Neuronal stem cell (in vitro differentiated cells): ENCODE results near the gene ITGA8.

Source experiments
- DNase-seq: peaks from one replicate; pipeline ENCODE4 v3.0.0-alpha.2; 2013; ENCODE audit warnings: low spot score
- H2AFZ ChIP-seq: one replicate; pipeline ENCODE4 v1.6.1; 2013; ENCODE audit warnings: mild to moderate bottlenecking, low read length, inconsistent platforms
- H2AK5ac ChIP-seq: 2 replicates; pipeline ENCODE4 v1.6.1; 2013; ENCODE audit warnings: low read depth, mild to moderate bottlenecking, inconsistent platforms, low read length, moderate library complexity, mixed read lengths
- H2BK120ac ChIP-seq: 2 replicates; pipeline ENCODE4 v1.6.1; 2013; ENCODE audit warnings: low read depth, mild to moderate bottlenecking, inconsistent platforms, low read length, moderate library complexity, mixed read lengths
- H2BK12ac ChIP-seq: one replicate; pipeline ENCODE4 v1.6.1; 2013; ENCODE audit warnings: low read length, inconsistent platforms
- H2BK15ac ChIP-seq: 2 replicates; pipeline ENCODE4 v1.6.1; 2013; ENCODE audit warnings: mild to moderate bottlenecking, low read length, inconsistent platforms, mixed read lengths
- H2BK5ac ChIP-seq: one replicate; pipeline ENCODE4 v1.6.1; 2013; ENCODE audit warnings: inconsistent platforms, mild to moderate bottlenecking, low read length, moderate library complexity
- H3K14ac ChIP-seq: one replicate; pipeline ENCODE4 v1.6.1; 2013; ENCODE audit warnings: low read length, inconsistent platforms
- H3K18ac ChIP-seq: 2 replicates; pipeline ENCODE4 v1.6.1; 2013; ENCODE audit warnings: low read length, inconsistent platforms
- H3K23ac ChIP-seq: 2 replicates; pipeline ENCODE4 v1.6.1; 2013; ENCODE audit warnings: low read depth, mild to moderate bottlenecking, mixed read lengths, low read length, inconsistent platforms; ENCODE audit not compliant: poor library complexity
- H3K27ac ChIP-seq: replicated peaks from 3 replicates; pipeline ENCODE4 v1.5.1; 2013; ENCODE audit warnings: low read length, inconsistent platforms
- H3K27me3 ChIP-seq, 3 experiments: 2 replicates each; pipeline ENCODE4 v1.6.1; 2013; ENCODE audit warnings: low read length in 3 of 3, mild to moderate bottlenecking in 2 of 3, inconsistent platforms in 1 of 3, low read depth in 1 of 3, mixed read lengths in 1 of 3, moderate library complexity in 1 of 3; ENCODE audit not compliant: control insufficient read depth in 3 of 3, insufficient read depth in 3 of 3
- H3K36me3 ChIP-seq, 2 donors: replicated peaks in 1 of 2; 2 replicates each; pipeline ENCODE4 v1.6.1; 2013; ENCODE audit warnings: low read length in 2 of 2; ENCODE audit not compliant: control insufficient read depth in 2 of 2, insufficient read depth in 2 of 2
- H3K4ac ChIP-seq: 2 replicates; pipeline ENCODE4 v1.6.1; 2013; ENCODE audit warnings: inconsistent platforms, mild to moderate bottlenecking, low read length, moderate library complexity
- H3K4me1 ChIP-seq, 2 donors: 1 replicate in 1 of 2; 2 replicates in 1 of 2; pipeline ENCODE4 v1.6.1; 2013; ENCODE audit warnings: low read length in 2 of 2, low read depth in 1 of 2; ENCODE audit not compliant: control insufficient read depth in 2 of 2, insufficient read depth in 1 of 2
- H3K4me2 ChIP-seq: one replicate; pipeline ENCODE4 v1.6.1; 2013; ENCODE audit warnings: mild to moderate bottlenecking, low read length, inconsistent platforms; ENCODE audit not compliant: insufficient read depth, poor library complexity, severe bottlenecking
- H3K4me3 ChIP-seq, 2 donors: 2 replicates each; pipeline ENCODE4 v1.5.1; 2013; ENCODE audit warnings: low read length in 2 of 2, mild to moderate bottlenecking in 2 of 2, inconsistent platforms in 1 of 2, moderate library complexity in 1 of 2
- H3K79me1 ChIP-seq: one replicate; pipeline ENCODE4 v1.6.1; 2013; ENCODE audit warnings: low read depth, mild to moderate bottlenecking, inconsistent platforms, low read length, moderate library complexity
- H3K9ac ChIP-seq: one replicate; pipeline ENCODE4 v1.6.1; 2013; ENCODE audit warnings: mild to moderate bottlenecking, low read depth, low read length, inconsistent platforms; ENCODE audit not compliant: poor library complexity
- H3K9me3 ChIP-seq, 2 donors: replicated peaks in 1 of 2; 2 replicates each; pipeline versions ENCODE3 to v1.6.1; 2013; ENCODE audit warnings: low read length in 2 of 2, mild to moderate bottlenecking in 2 of 2, inconsistent platforms in 1 of 2, low read depth in 1 of 2, mixed read lengths in 1 of 2, moderate library complexity in 1 of 2; ENCODE audit not compliant: control insufficient read depth in 2 of 2, insufficient read depth in 1 of 2
- H4K8ac ChIP-seq: one replicate; pipeline ENCODE4 v1.6.1; 2013; ENCODE audit warnings: low read depth, mild to moderate bottlenecking, inconsistent platforms, low read length, moderate library complexity
- H4K91ac ChIP-seq: one replicate; pipeline ENCODE4 v1.6.1; 2013; ENCODE audit warnings: low read length, low read depth, mild to moderate bottlenecking, inconsistent platforms; ENCODE audit not compliant: poor library complexity
- WGBS, 2 donors: extraction: QIAGEN DNeasy Blood & Tissue Kit; methylation state at CpG; one replicate each; pipeline ENCODE4 v1.1.7; 2013; ENCODE audit warnings: missing lambda C conversion rate in 2 of 2, mixed read lengths in 1 of 2; ENCODE audit not compliant: insufficient read length in 2 of 2, insufficient replicate concordance in 1 of 2; ENCODE audit errors: extremely low coverage in 2 of 2; 5-methylcytosine and 5-hydroxymethylcytosine counted together

The ITGA8 gene

GRCh38 chr10:15652117-15652516 lies 67.6 kb downstream of the ITGA8 start:
- no peak overlapping the region for H4K91ac ChIP-seq
- no peak overlapping the region for H4K8ac ChIP-seq
- no peak for DNase-seq
- H3K79me1 ChIP-seq = no peaks in the 10 kb centered on the region
- no peak overlapping the region for H2AFZ ChIP-seq
- H3K4me1 ChIP-seq = no peaks in the 10 kb centered on the region
- H3K9ac ChIP-seq = no peak overlapping the region
- H2BK5ac ChIP-seq = no peak overlapping the region
- H3K27ac ChIP-seq = no peak overlapping the region
- no peaks in the 10 kb centered on the region for H3K36me3 ChIP-seq
- no CpG with 5 or more reads among the region's 7 CpGs for WGBS, 2 donors
- H3K23ac ChIP-seq = no peak overlapping the region
- no peak overlapping the region for H3K4me2 ChIP-seq
- H2BK15ac ChIP-seq = no peak overlapping the region
- H3K4ac ChIP-seq = no peak overlapping the region
- H3K18ac ChIP-seq = no peak overlapping the region
- H2BK12ac ChIP-seq = no peak overlapping the region
- H2BK120ac ChIP-seq = no peak overlapping the region
- no peak overlapping the region for H2AK5ac ChIP-seq
- H3K14ac ChIP-seq = no peak overlapping the region
- peaks cover 0 to 4% (median 0%) of the 10 kb centered on the region in 3 experiments for H3K27me3 ChIP-seq
- H3K4me3 ChIP-seq = no peak overlapping the region
- H3K9me3 ChIP-seq = no peaks in the 10 kb centered on the region

- Histone ChIP-seq H3K4me1 (no peaks in the 10 kb centered on the region), H3K4ac (no peak overlapping the region), H3K27ac (no peak overlapping the region), H4K91ac (no peak overlapping the region), H2AFZ (no peak overlapping the region), H3K36me3 (no peaks in the 10 kb centered on the region), H3K27me3 (peaks cover 0 to 4% (median 0%) of the 10 kb centered on the region in 3 experiments), H3K4me3 (no peak overlapping the region), H2BK15ac (no peak overlapping the region), H3K9me3 (no peaks in the 10 kb centered on the region), H4K8ac (no peak overlapping the region), H3K23ac (no peak overlapping the region), H2AK5ac (no peak overlapping the region), H2BK5ac (no peak overlapping the region), H3K4me2 (no peak overlapping the region), H3K14ac (no peak overlapping the region), H3K79me1 (no peaks in the 10 kb centered on the region), H3K18ac (no peak overlapping the region), H2BK120ac (no peak overlapping the region), H3K9ac (no peak overlapping the region), H2BK12ac (no peak overlapping the region)
- DNase-seq = no peak
- no CpG with 5 or more reads among the region's 6 CpGs for WGBS, 2 donors
These were observed 68.5 kb downstream of the ITGA8 start for GRCh38 chr10:15651175-15651574.

- H3K23ac ChIP-seq = no peak overlapping the region
- no peaks in the 10 kb centered on the region for H3K4me1 ChIP-seq
- no peak for DNase-seq
- no peak overlapping the region for H3K18ac ChIP-seq
- H4K91ac ChIP-seq = no peak overlapping the region
- H3K4me2 ChIP-seq = no peak overlapping the region
- H3K9me3 ChIP-seq = no peaks in the 10 kb centered on the region
- H3K79me1 ChIP-seq = no peaks in the 10 kb centered on the region
- no peak overlapping the region for H2AK5ac ChIP-seq
- no peak overlapping the region for H3K4ac ChIP-seq
- H3K36me3 ChIP-seq = no peaks in the 10 kb centered on the region
- no peak overlapping the region for H2BK5ac ChIP-seq
- no peak overlapping the region for H3K9ac ChIP-seq
- H3K4me3 ChIP-seq = no peak overlapping the region
- H3K27me3 ChIP-seq = peaks cover 0 to 3% (median 0%) of the 10 kb centered on the region in 3 experiments
- no peak overlapping the region for H3K27ac ChIP-seq
- no CpG with 5 or more reads among the region's 2 CpGs for WGBS, 2 donors
- no peak overlapping the region for H2BK15ac ChIP-seq
- H2BK120ac ChIP-seq = no peak overlapping the region
- H3K14ac ChIP-seq = no peak overlapping the region
- H2AFZ ChIP-seq = no peak overlapping the region
- no peak overlapping the region for H4K8ac ChIP-seq
- no peak overlapping the region for H2BK12ac ChIP-seq
These were observed 77.6 kb downstream of the ITGA8 start for GRCh38 chr10:15642095-15642494.

DNA sequence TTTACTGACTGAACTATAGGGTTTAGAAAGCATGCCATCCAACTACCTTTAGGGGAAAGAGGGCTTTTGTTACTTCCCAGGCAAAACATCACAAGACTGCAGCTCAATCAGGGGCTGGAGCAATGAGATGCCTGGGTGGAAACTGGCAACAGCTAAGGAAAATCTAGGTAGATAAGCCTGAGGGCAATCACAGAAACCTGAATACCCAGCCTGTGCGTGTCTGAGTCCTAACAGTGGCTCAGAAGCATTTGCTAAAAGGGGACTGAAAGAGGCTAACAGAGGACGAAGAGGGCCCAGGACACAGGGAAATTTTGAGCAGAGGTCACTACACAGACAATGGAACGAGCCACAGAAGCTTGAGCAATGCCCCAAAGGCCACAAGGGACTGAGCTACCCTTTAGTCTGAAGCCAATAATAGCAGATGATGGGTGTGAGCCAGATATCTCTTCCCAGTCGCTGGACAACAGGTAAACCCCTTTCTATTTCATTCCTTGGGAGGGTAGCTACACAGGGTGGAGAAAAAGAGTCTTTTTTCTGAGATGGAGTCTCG lies 79.1 kb downstream of the ITGA8 start:
- H3K14ac ChIP-seq = no peak overlapping the region
- H3K9ac ChIP-seq = no peak overlapping the region
- no peak overlapping the region for H2AK5ac ChIP-seq
- no peak overlapping the region for H2AFZ ChIP-seq
- H3K4ac ChIP-seq = no peak overlapping the region
- H2BK12ac ChIP-seq = no peak overlapping the region
- H4K8ac ChIP-seq = no peak overlapping the region
- H4K91ac ChIP-seq = no peak overlapping the region
- H3K4me2 ChIP-seq = no peak overlapping the region
- no peaks in the 10 kb centered on the region for H3K79me1 ChIP-seq
- H3K18ac ChIP-seq = no peak overlapping the region
- H3K27ac ChIP-seq = no peak overlapping the region
- H3K4me1 ChIP-seq = no peaks in the 10 kb centered on the region
- WGBS, 2 donors = no CpG with 5 or more reads among the region's 5 CpGs
- no peaks in the 10 kb centered on the region for H3K36me3 ChIP-seq
- H2BK5ac ChIP-seq = no peak overlapping the region
- DNase-seq = no peak
- peaks cover 0 to 3% (median 0%) of the 10 kb centered on the region in 3 experiments for H3K27me3 ChIP-seq
- H2BK15ac ChIP-seq = no peak overlapping the region
- H3K9me3 ChIP-seq = no peaks in the 10 kb centered on the region
- no peak overlapping the region for H3K4me3 ChIP-seq
- H2BK120ac ChIP-seq = no peak overlapping the region
- no peak overlapping the region for H3K23ac ChIP-seq
